HCEC 1CT (cell line): ENCODE measurements around the gene YBX2.

Experiments used
- DNase-seq: peaks from one replicate; pipeline ENCODE4 v3.0.0-alpha.2; 2017

Gene YBX2

GRCh38 chr17:7241783-7242716 is 52.4 kb downstream of the YBX2 start, which contains the start of gene GABARAP:
GABARAP (minus strand) TSS chr17:7242449; CDS start chr17:7242330, 119 bp downstream.
- DNase-seq: peak; percentile 77

GRCh38 chr17:7241090-7241733 is 53.2 kb downstream of the YBX2 start:
- DNase-seq: no peak

GRCh38 chr17:7240375-7240774 is 54.1 kb downstream of the YBX2 start:
- DNase-seq: no peak

- DNase-seq: peak; percentile 99
Measured at GRCh38 chr17:7239091-7240027, 55.1 kb downstream of the YBX2 start, which contains the start of gene PHF23. PHF23 (minus strand) TSS chr17:7239457; CDS start chr17:7239279, 178 bp downstream.

- DNase-seq: no peak
Measured at GRCh38 chr17:7238420-7239090, 55.9 kb downstream of the YBX2 start.
